ENCODE measurements around the gene MNX1.

GRCh38 chr7:157058701-157059100 lies 48.2 kb upstream of the MNX1 start:
- no peak for TF ChIP-seq CTCF (conservative IDR thresholded peaks at IDR 0.05; ENCODE audit: low read length)
- no peak for TF ChIP-seq EZH2phosphoT487 (IDR thresholded peaks at IDR 0.05; ENCODE audit: borderline replicate concordance, low read depth, low read length)

Measured in OCI-LY7 (cell line).